ENCODE measurements around the gene ZNF841.
"Not testable (repeated sequence)": the region's sequence is repeated elsewhere in the genome, so short reads cannot be mapped to it uniquely, and the experiment has no call there.

ZNF841 gene

GRCh38 chr19:52095172-52096014, at the start of gene ZNF841:
Gene ZNF841 (minus strand): TSS chr19:52095765. CDS start chr19:52084801, 10,964 bp downstream.
- peak; percentile 97 for DNase-seq (ENCODE audit: low read depth, low spot score)

DNA sequence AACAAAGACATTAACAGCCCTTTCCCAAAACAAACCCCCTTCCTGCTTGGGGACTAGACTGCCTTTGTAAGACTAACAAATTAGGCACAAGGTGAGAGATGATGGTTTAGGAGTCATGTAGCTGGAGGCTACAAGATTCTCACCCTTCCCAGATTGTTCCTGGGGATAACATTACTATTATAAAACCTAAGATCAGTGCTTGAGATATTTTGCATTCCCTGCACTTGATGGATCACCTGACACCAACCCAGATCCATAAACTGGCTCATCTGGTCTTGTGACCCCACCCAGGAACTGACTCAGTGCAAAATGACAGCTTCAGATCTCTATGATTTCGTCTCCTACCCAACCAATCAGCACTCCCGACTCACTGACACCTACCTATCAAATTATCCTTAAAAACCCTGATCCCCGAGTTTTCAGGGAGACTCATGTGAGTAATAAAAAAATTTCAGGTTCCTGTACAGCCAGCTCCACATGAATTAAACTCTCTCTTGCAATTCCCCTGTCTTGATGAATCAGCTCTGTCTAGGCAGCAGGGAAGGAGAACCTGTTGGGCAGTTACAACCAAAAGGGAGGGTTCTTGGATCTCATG, 46.5 kb upstream of the ZNF841 start:
- no peak for DNase-seq (ENCODE audit: low read depth, low spot score)

DNA sequence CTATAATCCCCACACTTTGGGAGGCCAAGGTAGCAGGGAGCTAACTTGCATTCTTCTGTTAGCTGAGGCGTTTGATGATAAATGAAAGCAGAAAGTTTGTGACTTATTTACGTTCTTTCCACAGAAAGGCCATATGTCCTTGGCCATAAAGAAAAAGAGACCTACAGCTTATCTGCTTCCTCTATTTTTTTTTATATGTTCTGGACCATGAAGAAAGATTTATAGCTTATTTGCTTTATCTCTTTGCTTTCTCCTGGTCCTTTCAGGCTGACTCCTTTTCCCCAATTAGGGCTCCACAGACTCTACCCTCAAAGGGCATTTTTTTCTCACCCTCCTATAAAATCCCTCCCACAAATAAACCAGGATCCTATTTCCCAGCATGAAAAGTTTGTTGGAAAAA, 45.6 kb upstream of the ZNF841 start:
- no peak for DNase-seq (ENCODE audit: low read depth, low spot score)

DNA sequence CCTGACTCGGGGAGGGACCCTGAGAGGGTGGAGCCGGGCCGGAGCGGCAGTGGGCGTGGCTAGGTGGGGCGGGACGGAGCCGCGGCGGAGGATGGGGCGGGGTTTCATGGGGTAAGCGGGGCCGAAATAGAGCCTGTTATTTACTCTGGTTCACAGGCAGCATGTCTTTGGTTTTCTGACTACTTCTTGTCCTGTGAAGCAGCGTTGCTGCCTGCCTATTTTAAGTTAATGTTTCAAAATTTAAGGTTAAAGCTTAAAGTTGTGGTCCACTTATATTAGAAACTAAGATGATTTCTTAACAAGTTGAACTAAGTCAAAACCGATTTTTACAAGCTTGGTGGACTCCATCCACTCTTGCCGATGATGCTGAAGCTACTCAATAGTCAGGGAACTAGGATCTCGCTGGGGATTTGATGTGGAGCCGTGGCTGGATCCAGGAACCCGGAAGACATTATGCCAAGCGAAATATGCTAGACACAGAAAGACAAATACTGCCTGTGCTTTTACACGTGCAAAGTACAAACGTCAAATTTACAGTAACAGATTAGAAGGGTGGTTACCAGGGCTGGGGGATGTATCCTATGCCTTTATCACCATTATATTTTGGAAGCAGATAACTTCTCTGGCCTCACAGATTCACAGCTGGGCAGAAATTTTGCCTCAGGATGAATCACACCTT, 44.6 kb upstream of the ZNF841 start:
- DNase-seq (ENCODE audit: low read depth, low spot score): no peak

DNA sequence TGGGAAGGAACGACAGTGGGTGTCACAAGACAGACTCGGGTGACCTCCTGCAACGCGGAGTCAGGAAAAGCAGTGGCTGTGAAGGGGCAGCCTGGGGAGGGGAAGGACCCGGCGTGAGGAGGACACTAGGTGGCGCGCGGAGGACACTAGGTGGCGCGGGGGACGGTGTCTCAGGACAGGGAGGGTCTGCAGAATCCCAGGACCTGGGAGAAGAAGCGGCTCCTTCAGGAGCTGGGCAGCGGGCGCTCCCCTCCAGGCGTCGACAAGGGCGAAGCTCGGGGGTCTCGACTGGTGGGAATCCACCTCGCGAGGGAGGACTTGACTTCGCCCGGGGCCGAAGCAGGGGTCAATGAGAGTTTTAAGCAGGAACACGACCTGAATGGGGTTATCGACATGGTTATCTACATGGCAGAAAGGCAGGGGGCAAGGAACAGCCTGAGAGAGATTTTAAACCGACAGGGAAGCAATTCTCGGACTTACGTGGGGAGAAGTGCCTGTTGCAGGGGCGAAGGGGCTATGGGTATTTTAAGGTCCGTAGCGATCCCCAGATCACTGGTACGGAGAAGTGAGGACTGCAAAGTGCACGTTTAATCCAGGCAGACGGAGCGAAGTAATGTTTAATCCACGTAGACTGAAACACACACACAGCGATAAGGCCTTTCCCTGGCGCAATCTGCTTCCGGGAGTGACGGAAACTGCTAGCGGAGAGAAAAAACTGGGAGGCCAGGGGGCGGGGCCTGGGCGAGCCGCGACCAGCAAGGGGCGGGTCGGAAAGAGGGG, 43.9 kb upstream of the ZNF841 start, which contains the start of gene ZNF616:
ZNF616 (minus strand) TSS at position 687 of the 780 bp plus-strand sequence. CDS start 9,426 bp downstream, outside the sequence.
- peak; percentile 98 for DNase-seq (ENCODE audit: low read depth, low spot score)

- DNase-seq (ENCODE audit: low read depth, low spot score): no peak
Measured at GRCh38 chr19:52138983-52139251, 43.4 kb upstream of the ZNF841 start.

DNA sequence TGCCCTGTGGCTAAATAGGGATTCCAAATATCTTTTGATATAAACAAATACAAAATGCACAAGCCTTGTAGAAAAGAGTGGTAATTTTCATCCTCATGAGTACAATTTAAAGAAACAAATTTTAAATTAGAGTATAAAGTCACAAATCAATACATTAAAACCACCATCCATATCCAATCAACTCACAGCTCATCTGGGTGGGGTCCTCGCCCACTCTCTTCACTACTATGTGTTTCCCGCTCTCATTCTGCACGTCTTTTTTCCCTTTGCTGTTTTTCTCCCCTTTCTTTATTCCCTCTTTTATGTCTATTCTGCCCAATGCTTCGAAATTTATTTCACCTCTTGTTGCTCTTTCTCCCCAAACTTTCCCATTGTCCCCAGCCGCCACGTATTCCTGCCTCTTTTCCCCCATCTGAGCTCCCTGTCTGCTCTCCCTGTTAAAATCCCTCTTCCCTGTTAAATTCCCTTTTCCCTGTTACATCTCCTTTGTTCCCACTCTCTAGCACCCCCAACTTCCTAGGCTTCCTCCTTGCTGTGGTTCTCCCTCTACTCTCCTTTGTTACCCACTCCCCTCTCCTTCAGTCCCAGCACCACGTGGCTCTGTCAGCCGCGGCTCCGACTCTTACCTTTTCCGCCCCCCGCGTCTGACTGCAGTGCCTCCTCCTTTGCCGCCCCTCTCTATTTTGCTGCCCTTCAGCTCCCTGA, 42.9 kb upstream of the ZNF841 start:
- DNase-seq (ENCODE audit: low read depth, low spot score): peak; percentile 60

DNA sequence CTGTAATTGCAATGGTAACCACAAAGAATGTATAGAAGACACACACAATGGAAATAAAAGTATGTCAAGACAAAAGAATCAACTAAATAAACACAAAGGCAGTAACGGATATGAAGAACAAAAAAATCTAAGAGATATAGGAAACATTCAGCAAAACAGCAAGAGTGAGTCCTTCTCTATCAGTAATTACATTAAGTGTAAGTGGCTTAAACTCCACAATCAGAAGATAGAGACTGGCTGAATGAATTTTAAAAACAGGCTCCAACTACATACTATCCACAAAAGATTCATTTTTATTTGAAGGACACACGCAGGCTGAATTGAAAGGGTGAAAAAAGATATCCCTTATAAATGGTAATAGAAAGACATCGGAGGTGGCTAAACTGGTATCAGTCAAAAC, 24.7 kb upstream of the ZNF841 start:
- DNase-seq (ENCODE audit: low read depth, low spot score): no peak

- DNase-seq (ENCODE audit: low read depth, low spot score): no peak
Measured at GRCh38 chr19:52115526-52116053, 20.0 kb upstream of the ZNF841 start.

- DNase-seq (ENCODE audit: low read depth, low spot score): no peak
Measured at GRCh38 chr19:52114691-52115090, 19.1 kb upstream of the ZNF841 start.

DNA sequence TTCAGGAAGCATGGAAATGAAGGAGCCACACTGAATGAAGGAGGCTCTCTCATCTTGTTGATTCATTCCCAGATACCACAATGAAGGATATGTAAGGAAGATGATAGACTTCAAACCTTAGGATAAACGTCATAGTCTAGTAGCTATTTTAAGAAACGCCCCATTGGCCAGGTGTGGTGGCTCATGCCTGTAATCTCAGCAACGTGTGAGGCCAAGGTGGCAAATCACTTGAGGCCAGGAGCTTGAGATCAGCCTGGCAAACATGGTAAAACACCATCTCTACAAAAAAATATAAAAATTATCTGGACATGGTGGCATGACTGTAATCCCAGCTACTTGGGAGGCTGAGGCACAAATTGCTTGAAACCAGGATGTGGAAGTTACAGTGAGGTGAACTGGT, 17.1 kb upstream of the ZNF841 start:
- no peak for DNase-seq (ENCODE audit: low read depth, low spot score)

DNA sequence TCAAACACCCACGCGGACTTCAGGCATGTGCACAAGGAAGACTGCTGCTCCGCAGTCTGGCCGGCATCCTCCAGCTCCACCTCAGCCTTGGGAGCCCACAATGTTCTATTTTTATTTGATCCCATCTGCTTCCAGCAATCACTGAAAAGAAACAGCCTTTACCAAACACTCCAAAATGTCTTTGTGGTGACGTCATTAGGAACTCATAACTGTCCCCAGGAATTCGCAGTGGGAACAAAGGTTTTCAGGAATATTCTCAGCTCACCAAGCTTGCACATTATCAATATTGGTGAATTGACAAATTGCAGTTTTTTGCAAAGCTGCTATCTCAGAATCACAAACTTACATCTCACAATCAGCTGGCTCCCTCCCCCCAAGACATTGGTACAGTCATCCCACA, 15.2 kb upstream of the ZNF841 start:
- no peak for DNase-seq (ENCODE audit: low read depth, low spot score)

GRCh38 chr19:52102782-52103181, 7.2 kb upstream of the ZNF841 start:
- DNase-seq (ENCODE audit: low read depth, low spot score): no peak

DNA sequence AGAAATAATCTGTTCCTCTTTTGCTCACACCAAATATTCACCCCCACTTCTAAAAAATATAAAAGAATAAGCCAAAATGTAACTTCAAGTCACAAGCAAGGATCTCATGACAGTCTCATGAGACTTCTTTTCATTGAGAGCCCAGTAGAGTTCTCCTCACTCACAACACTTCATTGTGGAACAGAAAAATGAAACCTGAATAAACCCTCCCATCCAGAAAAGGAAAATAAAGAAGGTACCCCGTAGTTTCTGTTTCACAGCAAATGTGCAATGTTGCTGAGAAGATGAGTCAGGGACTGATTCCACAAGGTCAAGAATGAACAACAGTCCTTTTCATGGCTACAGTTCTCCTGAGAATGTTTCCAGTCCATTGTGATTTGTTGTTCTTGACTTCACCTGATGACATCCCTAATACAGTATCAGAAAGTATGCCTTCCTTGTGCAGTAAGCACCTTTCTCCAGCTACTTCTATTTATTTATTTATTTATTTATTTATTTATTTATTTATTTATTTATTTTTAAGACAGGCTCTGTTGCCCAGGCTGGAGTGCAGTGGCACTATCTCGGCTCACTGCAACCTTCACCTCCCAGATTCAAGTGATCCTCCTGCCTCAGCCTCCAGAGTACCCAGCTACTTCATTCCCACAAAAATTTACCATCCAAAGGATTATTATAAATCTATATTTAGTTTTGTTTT, 6.4 kb upstream of the ZNF841 start:
- no peak for DNase-seq (ENCODE audit: low read depth, low spot score)

DNA sequence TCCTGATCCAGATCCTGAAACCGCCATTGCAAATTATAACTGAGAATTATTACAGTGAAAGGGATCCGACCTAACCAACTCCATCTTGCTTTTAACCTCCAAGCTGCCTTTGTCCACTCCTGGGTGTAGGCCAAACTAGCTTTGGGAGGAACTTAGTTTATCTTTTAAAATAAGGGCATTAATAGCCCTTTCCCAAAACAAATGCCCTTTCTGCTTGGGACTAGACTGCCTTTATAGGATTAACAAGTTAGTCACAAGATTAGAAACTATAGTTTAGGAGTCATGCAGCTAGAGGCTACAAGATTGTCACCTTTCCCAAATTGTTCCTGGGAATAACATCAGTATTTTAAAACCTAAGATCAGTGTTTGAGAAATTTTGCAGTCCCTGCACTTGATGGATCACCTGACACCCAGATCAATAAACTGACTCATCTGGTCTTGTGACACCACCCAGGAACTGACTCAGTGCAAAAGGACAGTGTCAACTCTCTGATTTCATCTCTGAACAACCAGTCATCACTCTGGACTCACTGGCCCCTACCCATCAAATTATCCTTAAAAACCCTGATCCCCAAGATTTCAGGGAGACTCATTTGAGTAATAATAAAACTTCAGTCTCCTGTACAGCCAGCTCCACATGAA, 4.1 kb upstream of the ZNF841 start:
- no peak for DNase-seq (ENCODE audit: low read depth, low spot score)

DNA sequence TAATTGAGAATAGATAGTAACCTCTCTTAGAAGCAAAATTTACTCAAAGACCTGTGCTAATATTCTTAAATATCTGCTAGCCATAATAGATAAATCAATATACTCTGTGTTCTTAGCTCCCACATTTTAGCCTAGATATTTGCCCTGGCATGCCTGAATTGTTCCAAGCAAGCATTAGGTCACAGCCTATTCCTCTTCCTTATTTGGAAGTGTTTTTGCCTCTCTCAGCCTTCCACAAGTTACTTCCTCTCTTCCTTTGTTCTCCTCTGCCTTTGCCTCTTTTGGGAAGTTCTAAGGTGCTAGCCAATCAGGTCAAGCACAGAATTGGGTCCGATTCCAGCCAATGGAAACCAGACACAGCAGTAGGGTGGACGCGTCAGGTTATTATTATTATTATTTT, 851 bp upstream of the ZNF841 start:
- DNase-seq (ENCODE audit: low read depth, low spot score): not testable (repeated sequence)

DNA sequence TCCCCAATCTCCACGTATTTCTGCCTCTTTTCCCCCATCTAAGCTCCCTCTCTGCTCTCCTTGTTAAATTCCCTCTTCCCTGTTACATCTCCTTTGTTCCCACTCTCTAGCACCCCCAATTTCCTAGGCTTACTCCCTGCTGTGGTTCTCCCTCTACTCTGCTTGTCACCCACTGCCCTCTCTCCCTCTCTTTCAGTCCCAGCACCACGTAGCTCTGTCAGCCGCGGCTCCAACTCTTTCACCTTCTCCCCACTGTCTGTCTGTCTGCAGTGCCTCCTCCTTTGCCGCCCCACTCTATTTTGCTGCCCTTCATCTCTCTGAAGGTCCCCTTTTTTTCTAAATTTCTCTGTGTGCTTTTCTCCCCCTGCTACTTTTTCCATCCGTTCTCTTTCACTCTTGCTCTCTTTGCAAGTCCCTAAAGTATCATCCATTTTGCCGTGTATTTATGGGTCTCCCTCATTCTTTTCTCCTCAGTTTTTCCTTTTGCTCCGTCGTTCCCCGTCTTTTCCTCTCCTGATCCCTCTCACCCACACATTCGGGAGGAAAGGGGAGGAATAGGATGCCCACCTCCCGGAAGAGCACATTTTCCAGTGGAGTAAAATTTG, 937 bp downstream of the ZNF841 start:
- peak; percentile 11 for DNase-seq (ENCODE audit: low read depth, low spot score)

DNA sequence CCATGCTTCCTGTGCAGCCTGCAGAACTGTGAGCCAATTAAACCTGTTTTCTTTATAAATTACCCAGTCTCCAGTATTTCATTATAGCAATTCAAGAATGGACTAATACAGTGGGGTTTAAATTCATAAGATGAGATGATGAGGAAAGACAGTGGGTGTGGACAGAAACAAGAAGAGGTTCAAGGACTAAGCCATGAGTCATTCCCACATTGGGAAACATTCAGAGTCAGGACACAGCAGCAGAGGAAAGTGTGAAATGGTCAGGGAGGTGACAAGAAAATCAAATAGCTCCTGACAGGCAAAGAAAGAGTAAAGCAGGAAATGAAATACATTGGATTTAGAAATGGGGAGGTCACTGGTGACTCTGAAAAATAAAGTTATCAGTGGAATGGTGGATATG, 9.1 kb downstream of the ZNF841 start:
- DNase-seq (ENCODE audit: low read depth, low spot score): no peak

- DNase-seq (ENCODE audit: low read depth, low spot score): peak; percentile 17
Measured at GRCh38 chr19:52070496-52070895, 25.1 kb downstream of the ZNF841 start.

- no peak for DNase-seq (ENCODE audit: low read depth, low spot score)
Measured at GRCh38 chr19:52069653-52070052, 25.9 kb downstream of the ZNF841 start.

Measured in astrocyte of the hippocampus (primary cell).